Suprapubic skin (tissue), 3 donors: ENCODE measurements around the gene B3GNT3.

Source experiments
- CTCF ChIP-seq, 2 donors: fragments of 200-600 bp in 1 of 2; fragments of 450-650 bp in 1 of 2; sonication (generic) in 1 of 2; IDR thresholded peaks; one replicate each; pipeline ENCODE4 v1.5.1; 2016 to 2019; ENCODE audit warnings: antibody characterized with exemption in 2 of 2, mild to moderate bottlenecking in 1 of 2, moderate library complexity in 1 of 2
- POLR2A ChIP-seq, 2 donors: fragments of 450-650 bp; IDR thresholded peaks; one replicate each; pipeline ENCODE4 v1.6.1; 2017; ENCODE audit warnings: antibody characterized with exemption in 2 of 2, mild to moderate bottlenecking in 2 of 2, moderate library complexity in 2 of 2

- TF ChIP-seq CTCF (IDR thresholded peaks at IDR 0.05) (peak; percentile 47 to 71), POLR2A (IDR thresholded peaks at IDR 0.05) (no peak)
Observed at GRCh38 chr19:17784201-17785008, 10.5 kb upstream of the B3GNT3 start.
